ENCODE results near the gene SPAG5. TPM values are rescaled to one million over a fixed set of nuclear protein-coding genes. Genes with fewer than 3 reads are reported as not detected.

Gene SPAG5
- total RNA-seq, 1 donor from 2014 or later = 42.0 TPM

DNA sequence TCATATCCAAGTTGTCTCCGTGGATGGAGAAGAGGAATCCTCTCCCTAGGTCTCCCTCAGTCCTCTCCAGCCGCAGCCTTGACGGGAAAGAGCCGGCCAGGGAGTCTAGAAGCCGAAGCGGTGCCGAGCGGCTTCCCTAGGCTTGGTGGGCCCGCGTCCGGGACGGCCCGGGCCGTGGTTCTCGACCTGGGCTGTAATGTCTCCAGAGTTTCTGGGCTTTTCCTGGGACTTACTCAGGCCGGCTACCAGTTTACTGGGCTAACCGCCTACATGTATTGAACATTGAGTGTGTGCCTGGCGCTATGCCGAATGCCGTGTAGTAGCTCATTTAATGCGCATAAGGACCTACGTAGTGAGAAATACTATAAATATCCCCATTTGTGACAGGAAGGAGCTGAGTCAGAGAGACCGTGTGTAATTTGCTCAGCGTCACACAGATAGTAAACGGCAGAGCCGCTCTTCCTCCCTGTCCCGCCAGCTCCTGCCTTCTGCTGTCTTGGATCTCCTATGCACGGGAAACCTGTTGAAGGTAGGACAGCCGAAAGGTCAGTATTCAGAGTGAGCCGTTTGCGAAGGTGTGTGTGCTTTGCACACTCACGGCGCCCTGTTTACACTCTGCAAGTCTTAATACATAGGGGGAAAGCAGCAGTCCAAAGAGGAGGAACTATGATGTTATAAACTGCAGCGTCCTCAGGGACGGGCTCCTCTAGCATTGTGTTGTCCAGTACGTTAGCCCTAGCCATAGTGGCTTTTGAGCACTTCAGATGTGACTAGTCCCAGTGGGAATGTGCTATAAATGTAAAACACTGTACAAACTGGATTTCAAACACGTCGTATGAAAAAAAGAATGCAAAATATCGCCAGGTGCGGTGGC, 723 bp upstream of the SPAG5 start:
- Mint-ChIP-seq H3K9me3 (no peaks in the 10 kb centered on the region), H3K36me3 (no peaks in the 10 kb centered on the region), H3K27ac (peak overlapping the region; percentile 91), H3K4me3 (peak overlapping the region; percentile 84), H3K27me3 (ENCODE audit: low read depth) (no peaks in the 10 kb centered on the region), H3K4me1 (peaks cover 19% of the 10 kb centered on the region)
- DNase-seq (ENCODE audit: low spot score in 2 of 2, unreplicated experiment in 2 of 2) = no peak
- no peak for TF ChIP-seq CTCF (IDR thresholded peaks at IDR 0.05; ENCODE audit: unreplicated experiment)

- no peak for DNase-seq (ENCODE audit: low spot score in 2 of 2, unreplicated experiment in 2 of 2)
- H3K4me1 Mint-ChIP-seq = peaks cover 19% of the 10 kb centered on the region
- no peak for TF ChIP-seq CTCF (IDR thresholded peaks at IDR 0.05; ENCODE audit: unreplicated experiment)
- no peaks in the 10 kb centered on the region for H3K27me3 Mint-ChIP-seq (ENCODE audit: low read depth)
- no peaks in the 10 kb centered on the region for H3K36me3 Mint-ChIP-seq
- H3K4me3 Mint-ChIP-seq = peak overlapping the region; percentile 84
- H3K9me3 Mint-ChIP-seq = no peaks in the 10 kb centered on the region
- H3K27ac Mint-ChIP-seq = peak overlapping the region; percentile 89
Observed at GRCh38 chr17:28598389-28598788, 436 bp downstream of the SPAG5 start.

DNA sequence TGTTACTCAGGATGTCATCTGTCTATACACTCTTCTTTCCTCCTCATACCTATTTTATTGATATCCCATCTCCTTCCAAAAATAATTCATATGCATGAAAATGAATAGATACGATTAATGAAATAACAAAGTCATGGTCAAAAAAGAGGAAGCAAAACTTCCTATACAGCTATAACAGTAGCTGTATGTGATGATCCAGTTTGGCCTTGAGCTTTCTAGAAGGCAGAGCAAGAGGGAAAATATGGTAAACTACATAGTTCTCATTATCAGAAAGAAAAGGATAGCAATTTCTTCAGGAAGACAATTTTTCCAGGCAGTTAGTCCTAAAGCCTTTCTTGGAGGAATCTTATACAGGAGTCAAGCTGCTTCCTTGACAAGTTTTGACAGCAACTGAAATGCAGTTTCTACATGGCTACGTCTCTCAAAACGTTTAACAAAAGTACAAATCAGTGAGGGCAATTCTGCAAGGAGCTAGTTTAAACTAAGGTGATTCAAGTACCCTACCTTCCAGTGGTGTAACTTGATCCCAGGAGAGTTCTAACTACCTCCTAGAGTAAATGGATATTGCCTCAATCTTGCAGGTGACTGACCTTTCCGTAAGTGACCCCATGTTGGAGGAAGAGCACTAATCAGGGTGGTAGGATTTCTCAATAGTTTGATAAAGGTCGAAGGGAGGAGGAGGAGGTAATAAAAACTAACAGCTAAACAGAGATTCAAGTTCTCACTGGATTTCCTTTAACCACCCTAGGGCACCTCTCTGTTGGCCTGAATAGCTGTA, 1.0 kb downstream of the SPAG5 start:
- H3K4me3 Mint-ChIP-seq = peak overlapping the region; percentile 84
- no peak for TF ChIP-seq CTCF (IDR thresholded peaks at IDR 0.05; ENCODE audit: unreplicated experiment)
- H3K9me3 Mint-ChIP-seq = no peaks in the 10 kb centered on the region
- no peaks in the 10 kb centered on the region for H3K27me3 Mint-ChIP-seq (ENCODE audit: low read depth)
- peaks cover 19% of the 10 kb centered on the region for H3K4me1 Mint-ChIP-seq
- H3K36me3 Mint-ChIP-seq = no peaks in the 10 kb centered on the region
- H3K27ac Mint-ChIP-seq = peak overlapping the region; percentile 89
- DNase-seq (ENCODE audit: low spot score in 2 of 2, unreplicated experiment in 2 of 2) = no peak

GRCh38 chr17:28592260-28592659, 6.6 kb downstream of the SPAG5 start:
- H3K27me3 Mint-ChIP-seq (ENCODE audit: low read depth) = no peaks in the 10 kb centered on the region
- H3K4me3 Mint-ChIP-seq = no peak overlapping the region
- H3K4me1 Mint-ChIP-seq = no peaks in the 10 kb centered on the region
- TF ChIP-seq CTCF (IDR thresholded peaks at IDR 0.05; ENCODE audit: unreplicated experiment) = no peak
- no peak overlapping the region for H3K27ac Mint-ChIP-seq
- H3K36me3 Mint-ChIP-seq = peaks cover 12% of the 10 kb centered on the region
- no peaks in the 10 kb centered on the region for H3K9me3 Mint-ChIP-seq
- DNase-seq (ENCODE audit: low spot score in 2 of 2, unreplicated experiment in 2 of 2) = no peak

DNA sequence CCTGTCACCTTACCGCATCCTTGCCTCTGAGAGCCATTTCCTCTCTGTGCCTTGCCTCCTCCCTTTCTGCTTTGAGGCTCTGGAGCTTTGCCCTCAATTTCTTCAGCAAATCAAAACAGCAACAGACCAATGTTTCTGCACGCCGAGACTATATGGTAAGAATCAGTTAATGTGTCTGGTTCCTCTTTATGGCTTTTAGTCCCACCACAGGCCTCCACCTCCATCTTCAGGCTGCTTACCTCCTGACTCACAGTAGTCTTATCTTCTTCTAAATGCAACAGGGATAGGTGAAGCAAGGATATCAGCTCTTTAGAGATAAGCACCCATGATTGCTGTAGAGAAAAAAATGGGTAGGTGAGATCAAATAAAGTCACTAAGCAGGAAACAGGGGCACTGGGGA, 13.0 kb downstream of the SPAG5 start:
- TF ChIP-seq CTCF (IDR thresholded peaks at IDR 0.05; ENCODE audit: unreplicated experiment) = no peak
- H3K36me3 Mint-ChIP-seq = peaks cover 13% of the 10 kb centered on the region
- no peaks in the 10 kb centered on the region for H3K9me3 Mint-ChIP-seq
- DNase-seq (ENCODE audit: low spot score in 2 of 2, unreplicated experiment in 2 of 2) = no peak
- H3K27me3 Mint-ChIP-seq (ENCODE audit: low read depth) = no peaks in the 10 kb centered on the region
- no peaks in the 10 kb centered on the region for H3K4me1 Mint-ChIP-seq
- no peak overlapping the region for H3K27ac Mint-ChIP-seq
- no peak overlapping the region for H3K4me3 Mint-ChIP-seq
